Measurements from ENCODE around the gene IMMP2L.

DNA sequence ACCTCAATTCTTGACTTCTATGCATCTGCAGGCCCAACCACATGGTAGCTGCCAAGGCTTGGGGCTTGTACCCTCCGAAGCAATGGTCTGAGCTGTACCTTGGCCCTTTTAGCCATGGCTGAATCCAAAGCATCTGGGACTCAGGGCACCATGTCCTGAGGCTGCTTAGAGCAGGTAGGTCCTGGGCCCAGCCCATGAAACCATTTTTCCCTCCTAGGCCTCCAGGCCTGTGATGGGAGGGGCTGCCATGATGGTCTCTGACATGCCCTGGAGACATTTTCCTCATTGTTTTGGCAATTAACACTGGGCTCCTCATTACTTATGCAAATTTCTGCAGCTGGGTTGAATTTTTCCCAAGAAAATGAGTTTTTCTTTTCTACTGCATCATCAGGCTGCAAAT lies 889.1 kb downstream of the IMMP2L start:
- TF ChIP-seq EZH2 (IDR thresholded peaks at IDR 0.05; ENCODE audit: insufficient read depth, poor library complexity, severe bottlenecking) (no peak), EZH2phosphoT487 (IDR thresholded peaks at IDR 0.05; ENCODE audit: insufficient read depth, low read depth) (no peak)

Data from GM23248 (cell line).